Neural progenitor cell (in vitro differentiated cells): ENCODE results near the gene ZNF343. TPM values are rescaled to one million over a fixed set of nuclear protein-coding genes. Genes with fewer than 3 reads are reported as not detected.

ENCODE experiments used
- DNase-seq: peaks from one replicate; pipeline ENCODE4 v3.0.0-alpha.2; 2016; ENCODE audit warnings: low spot score
- H2AFZ ChIP-seq: fragments of 200-600 bp; sonication (generic); replicated peaks from 2 replicates; pipeline ENCODE4 v1.6.1; 2016; ENCODE audit warnings: antibody characterized with exemption
- H3F3A ChIP-seq: fragments of 200-600 bp; sonication (generic); 2 replicates; pipeline ENCODE4 v1.6.1; 2016; ENCODE audit warnings: antibody characterized with exemption, low read depth
- H3K27ac ChIP-seq: fragments of 200-600 bp; sonication (generic); 2 replicates; pipeline ENCODE4 v1.5.1; 2016; ENCODE audit warnings: mild to moderate bottlenecking
- H3K27me3 ChIP-seq: fragments of 200-600 bp; sonication (generic); 2 replicates; pipeline ENCODE4 v1.6.1; 2016; ENCODE audit warnings: mild to moderate bottlenecking, moderate library complexity
- H3K36me3 ChIP-seq: fragments of 200-600 bp; sonication (generic); 2 replicates; pipeline ENCODE4 v1.5.1; 2016
- H3K4me1 ChIP-seq: fragments of 200-600 bp; sonication (generic); 2 replicates; pipeline ENCODE4 v1.6.1; 2016; ENCODE audit warnings: mixed run types
- H3K4me2 ChIP-seq: fragments of 200-600 bp; sonication (generic); 2 replicates; pipeline ENCODE4 v1.6.1; 2016
- H3K4me3 ChIP-seq: fragments of 200-600 bp; sonication (generic); 2 replicates; pipeline ENCODE4 v1.5.1; 2016
- H3K79me2 ChIP-seq: fragments of 200-600 bp; sonication (generic); 2 replicates; pipeline ENCODE4 v1.6.1; 2016; ENCODE audit warnings: low read depth
- H3K9ac ChIP-seq: fragments of 200-600 bp; sonication (generic); 2 replicates; pipeline ENCODE4 v1.6.1; 2016
- H3K9me3 ChIP-seq: fragments of 200-600 bp; sonication (generic); 2 replicates; pipeline ENCODE4 v1.5.1; 2016; ENCODE audit warnings: low read depth
- H4K20me1 ChIP-seq: fragments of 200-600 bp; sonication (generic); 2 replicates; pipeline ENCODE4 v1.6.1; 2016; ENCODE audit warnings: low read depth
- H3K27ac Mint-ChIP-seq: 3 replicates; pipeline ENCODE4 v1.8.0; 2021; ENCODE audit warnings: mixed read lengths
- H3K27me3 Mint-ChIP-seq: 2 replicates; pipeline ENCODE4 v1.8.0; 2022; ENCODE audit warnings: low read depth, mild to moderate bottlenecking, inconsistent platforms, moderate library complexity, mixed read lengths; ENCODE audit not compliant: insufficient read depth
- H3K36me3 Mint-ChIP-seq: 3 replicates; pipeline ENCODE4 v1.8.0; 2021; ENCODE audit warnings: mixed read lengths
- H3K4me1 Mint-ChIP-seq: 3 replicates; pipeline ENCODE4 v1.8.0; 2021; ENCODE audit warnings: mixed read lengths
- H3K4me3 Mint-ChIP-seq: 3 replicates; pipeline ENCODE4 v1.8.0; 2021; ENCODE audit warnings: mild to moderate bottlenecking, moderate library complexity, mixed read lengths
- H3K9me3 Mint-ChIP-seq: 3 replicates; pipeline ENCODE4 v1.8.0; 2020; ENCODE audit warnings: mixed read lengths
- CTCF ChIP-seq: fragments of 200-600 bp; sonication (generic); IDR thresholded peaks from 2 replicates; pipeline ENCODE4 v1.5.1; 2017; ENCODE audit warnings: antibody characterized with exemption, mild to moderate bottlenecking
- EZH2 ChIP-seq: fragments of 200-600 bp; sonication (generic); IDR thresholded peaks from 2 replicates; pipeline ENCODE4 v1.6.1; 2017; ENCODE audit warnings: antibody characterized with exemption, mild to moderate bottlenecking, moderate library complexity
- EZH2phosphoT487 ChIP-seq: fragments of 200-600 bp; sonication (generic); IDR thresholded peaks from 2 replicates; pipeline ENCODE4 v1.6.1; 2017; ENCODE audit warnings: antibody characterized with exemption
- small RNA-seq: library from RNA; depleted of rRNA; stranded (forward); fragments of <200 nt; gene quantifications from one replicate; pipeline ENCODE3, GENCODE V24; 2015
- total RNA-seq: library from RNA; depleted of rRNA; stranded (reverse); fragments of >200 nt; gene quantifications from 2 replicates; pipeline ENCODE4 v1.2.3, GENCODE V29; 2015; ENCODE audit warnings: low replicate concordance

The ZNF343 gene
- total RNA-seq, 1 donor from 2014 or later, result 7.4 TPM

- Histone ChIP-seq H3K9me3 (no peaks in the 10 kb centered on the region), H3K4me3 (no peak overlapping the region), H3K4me2 (no peak overlapping the region), H3K36me3 (no peaks in the 10 kb centered on the region), H2AFZ (no peak overlapping the region), H3F3A (peaks cover 7% of the 10 kb centered on the region), H3K9ac (no peak overlapping the region), H3K4me1 (no peaks in the 10 kb centered on the region), H3K27me3 (no peaks in the 10 kb centered on the region), H3K79me2 (no peaks in the 10 kb centered on the region), H3K27ac (no peak overlapping the region), H4K20me1 (peaks cover 3% of the 10 kb centered on the region)
- DNase-seq, result no peak
- H3K4me1 Mint-ChIP-seq, result no peaks in the 10 kb centered on the region
- H3K27me3 Mint-ChIP-seq, result peaks cover 2% of the 10 kb centered on the region
- H3K36me3 Mint-ChIP-seq, result no peaks in the 10 kb centered on the region
- no peak overlapping the region for H3K4me3 Mint-ChIP-seq
- TF ChIP-seq EZH2phosphoT487, result no peak
- TF ChIP-seq CTCF, result no peak
- TF ChIP-seq EZH2, result no peak
- H3K9me3 Mint-ChIP-seq, result no peaks in the 10 kb centered on the region
- no peak overlapping the region for H3K27ac Mint-ChIP-seq
These were observed 57.3 kb downstream of the ZNF343 start for GRCh38 chr20:2451422-2451821.

GRCh38 chr20:2449386-2449785, 59.3 kb downstream of the ZNF343 start:
- H2AFZ ChIP-seq, result no peak overlapping the region
- no peaks in the 10 kb centered on the region for H4K20me1 ChIP-seq
- H3K79me2 ChIP-seq, result no peaks in the 10 kb centered on the region
- H3K9me3 Mint-ChIP-seq, result no peaks in the 10 kb centered on the region
- peaks cover 2% of the 10 kb centered on the region for H3K27me3 Mint-ChIP-seq
- no peak overlapping the region for H3K9ac ChIP-seq
- H3F3A ChIP-seq, result no peaks in the 10 kb centered on the region
- H3K4me1 ChIP-seq, result no peaks in the 10 kb centered on the region
- no peaks in the 10 kb centered on the region for H3K9me3 ChIP-seq
- no peak overlapping the region for H3K27ac Mint-ChIP-seq
- no peak overlapping the region for H3K27ac ChIP-seq
- DNase-seq, result no peak
- no peaks in the 10 kb centered on the region for H3K36me3 Mint-ChIP-seq
- no peaks in the 10 kb centered on the region for H3K36me3 ChIP-seq
- TF ChIP-seq EZH2phosphoT487, result no peak
- no peak for TF ChIP-seq CTCF
- TF ChIP-seq EZH2, result no peak
- H3K4me3 ChIP-seq, result no peak overlapping the region
- no peaks in the 10 kb centered on the region for H3K27me3 ChIP-seq
- no peaks in the 10 kb centered on the region for H3K4me1 Mint-ChIP-seq
- no peak overlapping the region for H3K4me3 Mint-ChIP-seq
- H3K4me2 ChIP-seq, result no peak overlapping the region

- no peak overlapping the region for H3K4me2 ChIP-seq
- no peak overlapping the region for H3K27ac ChIP-seq
- Mint-ChIP-seq H3K9me3 (no peaks in the 10 kb centered on the region), H3K4me3 (no peak overlapping the region), H3K4me1 (no peaks in the 10 kb centered on the region), H3K27ac (no peak overlapping the region), H3K36me3 (no peaks in the 10 kb centered on the region), H3K27me3 (peaks cover 2% of the 10 kb centered on the region)
- no peaks in the 10 kb centered on the region for H3K79me2 ChIP-seq
- H3K27me3 ChIP-seq, result no peaks in the 10 kb centered on the region
- H3K9ac ChIP-seq, result no peak overlapping the region
- no peaks in the 10 kb centered on the region for H4K20me1 ChIP-seq
- no peak overlapping the region for H3K4me3 ChIP-seq
- no peaks in the 10 kb centered on the region for H3K4me1 ChIP-seq
- TF ChIP-seq CTCF, result no peak
- TF ChIP-seq EZH2phosphoT487, result no peak
- TF ChIP-seq EZH2, result no peak
- H3F3A ChIP-seq, result no peaks in the 10 kb centered on the region
- DNase-seq, result peak; percentile 34
- no peak overlapping the region for H2AFZ ChIP-seq
- no peaks in the 10 kb centered on the region for H3K9me3 ChIP-seq
- no peaks in the 10 kb centered on the region for H3K36me3 ChIP-seq
These were observed 61.9 kb downstream of the ZNF343 start for GRCh38 chr20:2446845-2447244.

Small RNA genes within 50 kb of the gene (small RNA-seq; reads per million reads assigned to genes)
- not detected for gene RF00019

Other genes starting within 250 kb of the ZNF343 start
- 0.31 TPM in 1 of 2 replicates, not detected in the other for gene TGM3, start 212.9 kb downstream of the ZNF343 start, total RNA-seq
- gene TGM6, start 128.0 kb downstream of the ZNF343 start, total RNA-seq, result not detected in 2 replicates
- 323 and 591 TPM in 2 replicates for gene SNRPB, start 38.1 kb downstream of the ZNF343 start, total RNA-seq
- not detected in 2 replicates for gene TMC2, start 27.7 kb upstream of the ZNF343 start, total RNA-seq
- gene NOP56, start 143.7 kb upstream of the ZNF343 start, total RNA-seq, result 246 and 288 TPM in 2 replicates
- 94.3 and 111 TPM in 2 replicates for gene IDH3B, start 155.3 kb upstream of the ZNF343 start, total RNA-seq
- 1.9 and 2.5 TPM in 2 replicates for gene EBF4, start 183.9 kb upstream of the ZNF343 start, total RNA-seq